Measurements from ENCODE around the gene XKR7.

XKR7 gene

DNA sequence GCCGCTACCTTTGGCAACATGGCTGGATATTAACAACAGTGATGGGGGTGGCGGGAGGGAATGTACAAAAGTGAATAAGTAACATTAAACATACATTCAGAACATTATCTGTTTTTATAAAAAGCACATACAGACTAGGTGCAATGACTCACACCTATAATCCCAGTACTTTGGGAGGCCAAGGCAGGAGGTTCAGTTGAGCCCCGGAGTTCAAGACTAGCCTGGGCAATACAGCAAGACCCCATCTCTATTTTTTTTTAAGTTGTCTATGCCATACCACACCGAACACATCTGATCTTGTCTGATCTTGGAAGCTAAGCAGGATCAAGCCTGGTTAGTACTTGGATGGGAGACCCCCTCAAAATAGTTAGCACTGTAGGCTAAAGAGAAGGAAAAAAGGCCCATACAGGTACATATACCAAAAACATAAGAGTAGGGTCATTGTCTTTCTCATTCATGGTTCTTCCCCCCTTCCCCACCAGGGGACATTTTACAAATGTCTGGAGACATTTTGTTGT is 82.4 kb downstream of the XKR7 start:
- Histone ChIP-seq H3K9me3 (ENCODE audit: control insufficient read depth in 2 of 2, low read length in 2 of 2) (no peaks in the 10 kb centered on the region), H3K36me3 (ENCODE audit: control insufficient read depth in 2 of 2, insufficient read depth in 2 of 2, low read length in 2 of 2) (no peaks in the 10 kb centered on the region), H3K27ac (ENCODE audit: low read length) (no peak overlapping the region), H3K27me3 (ENCODE audit: control insufficient read depth in 1 of 2, insufficient read depth in 2 of 2, low read length in 2 of 2) (peaks cover 34 to 38% of the 10 kb centered on the region in 2 donors), H3K9ac (ENCODE audit: low read length in 2 of 2) (no peak overlapping the region), H3K4me1 (ENCODE audit: control insufficient read depth, insufficient read depth, low read length) (peaks cover 6% of the 10 kb centered on the region), H3K4me3 (ENCODE audit: low read length in 2 of 2) (no peak overlapping the region)

DNA sequence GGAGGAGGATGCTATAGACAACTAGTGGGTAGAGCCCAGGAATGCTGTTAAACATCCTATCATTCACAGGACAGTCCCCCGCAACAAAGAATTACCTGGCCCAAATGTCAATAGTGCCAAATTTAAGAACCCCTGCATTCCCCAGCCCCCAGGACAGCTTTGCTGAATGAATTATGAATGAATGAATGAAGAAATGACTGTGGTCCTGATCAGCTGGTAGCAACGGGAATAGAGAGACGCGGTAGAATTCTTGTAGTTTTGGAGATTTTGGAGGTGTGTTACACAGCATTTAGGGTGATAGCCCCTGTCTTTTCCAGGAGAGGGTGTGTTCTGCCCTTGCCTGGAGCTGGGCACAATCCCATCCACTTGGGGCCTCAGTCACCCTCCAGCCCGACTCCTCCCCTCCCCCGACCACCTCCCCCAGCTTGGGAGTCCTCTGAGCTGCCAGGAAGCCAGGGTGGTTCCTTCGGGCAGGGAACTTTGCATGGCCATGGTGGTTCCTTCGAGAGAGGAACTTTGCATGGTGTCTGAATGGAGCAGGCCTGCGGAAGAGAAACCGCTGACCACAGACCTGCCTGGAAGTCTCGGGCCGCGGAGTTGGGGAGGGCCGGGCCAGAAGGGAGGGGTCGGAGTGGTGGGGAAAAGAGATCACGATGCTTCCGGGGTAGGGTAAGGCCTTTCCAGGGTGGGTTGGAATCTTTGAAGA is 83.1 kb downstream of the XKR7 start:
- peaks cover 6% of the 10 kb centered on the region for H3K4me1 ChIP-seq (ENCODE audit: control insufficient read depth, insufficient read depth, low read length)
- no peak overlapping the region for H3K27ac ChIP-seq (ENCODE audit: low read length)
- no peaks in the 10 kb centered on the region for H3K9me3 ChIP-seq (ENCODE audit: control insufficient read depth in 2 of 2, low read length in 2 of 2)
- no peak overlapping the region for H3K9ac ChIP-seq (ENCODE audit: low read length in 2 of 2)
- no peaks in the 10 kb centered on the region for H3K36me3 ChIP-seq (ENCODE audit: control insufficient read depth in 2 of 2, insufficient read depth in 2 of 2, low read length in 2 of 2)
- no peak overlapping the region for H3K4me3 ChIP-seq (ENCODE audit: low read length in 2 of 2)
- peaks cover 33 to 38% of the 10 kb centered on the region in 2 donors for H3K27me3 ChIP-seq (ENCODE audit: control insufficient read depth in 1 of 2, insufficient read depth in 2 of 2, low read length in 2 of 2)

DNA sequence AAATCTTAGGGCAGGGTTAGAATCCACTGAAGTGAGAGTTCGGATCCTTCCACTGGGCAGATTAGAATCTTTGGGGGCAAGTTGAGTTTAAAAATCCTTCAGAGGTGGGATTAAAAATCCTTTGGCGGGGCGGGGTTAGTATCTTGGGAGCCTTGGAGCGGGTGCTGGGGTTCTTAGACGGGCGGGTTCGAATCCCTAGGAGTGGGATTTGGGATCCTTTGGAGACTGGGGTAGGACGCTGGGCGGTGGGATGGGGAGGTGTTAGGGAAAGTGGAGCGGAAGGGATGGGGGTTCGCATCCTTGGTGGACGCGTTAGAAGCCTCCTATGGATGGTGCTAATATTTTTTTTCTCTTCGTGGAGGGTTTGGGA is 83.8 kb downstream of the XKR7 start:
- Histone ChIP-seq H3K36me3 (ENCODE audit: control insufficient read depth in 2 of 2, insufficient read depth in 2 of 2, low read length in 2 of 2) (no peaks in the 10 kb centered on the region), H3K4me3 (ENCODE audit: low read length in 2 of 2) (peak overlapping the region in 1 of 2 donors; percentile 40), H3K4me1 (ENCODE audit: control insufficient read depth, insufficient read depth, low read length) (peaks cover 6% of the 10 kb centered on the region), H3K9me3 (ENCODE audit: control insufficient read depth in 2 of 2, low read length in 2 of 2) (no peaks in the 10 kb centered on the region), H3K27me3 (ENCODE audit: control insufficient read depth in 1 of 2, insufficient read depth in 2 of 2, low read length in 2 of 2) (peaks cover 33 to 38% of the 10 kb centered on the region in 2 donors), H3K9ac (ENCODE audit: low read length in 2 of 2) (no peak overlapping the region), H3K27ac (ENCODE audit: low read length) (no peak overlapping the region)

DNA sequence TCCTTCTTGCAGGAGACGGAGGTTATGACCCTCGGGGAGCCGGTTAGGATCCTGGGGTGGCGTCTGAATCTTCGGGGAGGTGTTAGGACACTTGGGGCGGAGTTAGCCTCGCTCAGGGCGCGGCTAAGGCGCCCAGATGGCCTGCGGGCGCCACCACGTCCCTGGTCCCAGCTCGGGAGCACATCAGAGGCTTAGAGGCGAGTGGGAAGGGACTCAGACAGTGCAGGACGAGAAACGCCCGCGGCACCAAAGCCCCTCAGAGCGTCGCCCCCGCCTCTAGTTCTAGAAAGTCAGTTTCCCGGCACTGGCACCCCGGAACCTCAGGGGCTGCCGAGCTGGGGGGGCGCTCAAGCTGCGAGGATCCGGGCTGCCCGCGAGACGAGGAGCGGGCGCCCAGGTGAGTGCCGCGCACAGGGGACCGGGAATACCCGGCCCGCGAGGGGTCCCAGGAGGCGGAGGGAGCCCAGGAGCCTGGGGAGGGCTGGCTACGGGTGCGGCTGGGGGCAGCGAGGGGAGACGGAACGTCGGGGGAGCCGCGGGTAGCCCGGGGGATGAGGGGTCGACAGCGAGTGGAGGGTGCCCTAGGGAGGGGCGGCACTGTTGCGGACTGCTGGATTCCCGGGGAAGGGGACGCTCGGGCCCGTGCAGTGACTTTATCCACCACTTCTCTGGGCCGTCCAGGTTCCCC is 84.3 kb downstream of the XKR7 start, which contains the start of gene HCK:
TSS of gene HCK (plus strand) at position 153 of the 688 bp plus-strand sequence.
- Histone ChIP-seq H3K36me3 (ENCODE audit: control insufficient read depth in 2 of 2, insufficient read depth in 2 of 2, low read length in 2 of 2) (no peaks in the 10 kb centered on the region), H3K9me3 (ENCODE audit: control insufficient read depth in 2 of 2, low read length in 2 of 2) (no peaks in the 10 kb centered on the region), H3K4me3 (ENCODE audit: low read length in 2 of 2) (peak within 1 kb of the TSS in 1 of 2 donors; percentile 40), H3K27ac (ENCODE audit: low read length) (no peak within 1 kb of the TSS), H3K27me3 (ENCODE audit: control insufficient read depth in 1 of 2, insufficient read depth in 2 of 2, low read length in 2 of 2) (peaks cover 33 to 38% of the 10 kb centered on the region in 2 donors), H3K9ac (ENCODE audit: low read length in 2 of 2) (no peak within 1 kb of the TSS), H3K4me1 (ENCODE audit: control insufficient read depth, insufficient read depth, low read length) (peaks cover 6% of the 10 kb centered on the region)

DNA sequence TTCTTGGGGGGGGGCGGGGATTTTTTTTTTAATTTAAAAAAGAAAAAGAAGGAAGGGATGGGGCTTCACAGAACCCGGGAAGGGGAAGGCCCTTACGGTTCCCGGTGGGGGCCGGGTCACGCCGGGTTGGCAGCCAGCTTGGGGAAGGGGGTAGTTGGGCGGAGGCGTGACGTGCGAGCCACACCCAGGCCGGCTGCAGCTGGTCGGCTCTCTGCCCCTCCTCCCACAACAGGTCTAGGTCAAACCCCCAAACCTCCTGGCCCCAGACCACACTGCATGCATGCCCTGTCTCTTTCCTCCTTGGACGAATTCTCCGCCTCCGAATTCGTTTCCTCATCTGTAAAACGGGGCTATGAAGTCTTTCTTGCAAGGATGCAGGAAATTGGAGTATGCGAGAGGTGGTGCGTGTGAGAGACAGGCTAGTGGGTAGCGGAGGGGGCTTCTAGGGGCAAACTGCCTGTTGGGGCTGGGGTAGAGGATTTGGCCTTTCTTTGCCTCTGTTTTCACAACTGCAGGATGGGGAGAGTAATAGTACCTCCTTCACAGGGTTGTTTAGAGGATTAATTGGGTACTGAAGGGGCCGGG is 84.9 kb downstream of the XKR7 start:
- Histone ChIP-seq H3K27ac (ENCODE audit: low read length) (no peak overlapping the region), H3K36me3 (ENCODE audit: control insufficient read depth in 2 of 2, insufficient read depth in 2 of 2, low read length in 2 of 2) (no peaks in the 10 kb centered on the region), H3K4me3 (ENCODE audit: low read length in 2 of 2) (no peak overlapping the region), H3K4me1 (ENCODE audit: control insufficient read depth, insufficient read depth, low read length) (peaks cover 6% of the 10 kb centered on the region), H3K9me3 (ENCODE audit: control insufficient read depth in 2 of 2, low read length in 2 of 2) (no peaks in the 10 kb centered on the region), H3K27me3 (ENCODE audit: control insufficient read depth in 1 of 2, insufficient read depth in 2 of 2, low read length in 2 of 2) (peaks cover 36 to 43% of the 10 kb centered on the region in 2 donors), H3K9ac (ENCODE audit: low read length in 2 of 2) (no peak overlapping the region)

All from stomach smooth muscle (tissue), 2 donors.